GM18508 (cell line): ENCODE results near the gene TPPP.

Experiments
- ATAC-seq: cut with Tn5 transposase; IDR thresholded peaks from one replicate; pipeline ENCODE4 v1.9.1; 2021; ENCODE audit warnings: moderate number of reproducible peaks; ENCODE audit not compliant: insufficient read depth, unreplicated experiment

Gene TPPP

DNA sequence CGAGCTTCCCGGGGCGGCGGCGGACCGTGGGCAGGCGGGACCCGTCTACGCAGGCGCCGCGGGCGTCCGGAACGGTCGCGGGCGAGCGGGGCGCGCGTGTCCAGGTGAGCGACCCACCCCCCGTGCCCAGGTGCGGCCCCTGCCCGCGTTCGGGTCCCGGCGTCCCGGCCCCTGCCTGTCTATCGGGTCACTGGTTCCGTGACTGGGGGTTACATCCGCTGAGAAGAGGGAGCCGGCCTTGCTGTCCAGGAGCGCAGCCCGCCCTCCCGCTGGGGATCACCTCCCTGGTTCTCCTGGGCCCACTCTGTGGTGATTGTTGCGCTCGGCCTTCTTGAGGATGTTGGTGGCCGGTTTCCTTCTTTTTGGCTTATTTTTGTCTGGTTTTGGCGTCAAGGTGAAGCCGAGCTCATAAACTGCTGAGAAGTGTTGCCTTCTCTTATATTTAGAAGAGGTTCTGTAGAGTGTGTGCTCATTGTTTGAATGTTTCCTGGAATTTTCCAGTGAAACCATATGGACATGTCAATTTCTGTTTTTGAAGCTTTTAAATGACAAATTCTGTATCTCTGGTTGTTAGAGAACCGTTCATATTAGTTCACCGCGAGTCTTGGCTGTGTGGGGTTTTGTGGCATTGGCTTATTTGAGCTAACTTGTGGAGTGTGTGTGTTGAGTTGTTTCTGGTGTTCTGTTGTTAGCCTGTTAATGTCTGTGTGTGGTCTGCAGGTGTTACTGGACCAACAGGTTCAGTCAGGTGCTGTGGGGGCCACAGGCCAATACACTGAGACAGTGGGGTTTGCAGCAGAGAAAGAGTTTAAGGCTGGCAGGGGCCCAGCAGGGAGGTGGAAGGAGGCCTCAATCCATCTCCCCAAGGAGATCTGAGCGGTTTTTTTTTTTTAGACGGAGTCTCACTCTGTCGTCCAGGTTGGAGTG, 80.4 kb downstream of the TPPP start:
- ATAC-seq = no peak

- no peak for ATAC-seq
Measured at GRCh38 chr5:611731-612486, 81.2 kb downstream of the TPPP start, which contains the start of gene CEP72. TSS of gene CEP72 (plus strand) at chr5:612340. CDS start at chr5:612362, 22 bp downstream.

- ATAC-seq = no peak
Measured at GRCh38 chr5:610744-611730, 82.1 kb downstream of the TPPP start.

- no peak for ATAC-seq
Measured at GRCh38 chr5:610011-610743, 83.0 kb downstream of the TPPP start.
